SK-N-SH (cell line): ENCODE results near the gene KLHL33. TPM values are rescaled to one million over a fixed set of nuclear protein-coding genes. Genes with fewer than 3 reads are reported as not detected.
"Not testable (repeated sequence)": the region's sequence is repeated elsewhere in the genome, so short reads cannot be mapped to it uniquely, and the experiment has no call there.

Source experiments
- CTCF ChIA-PET: fragments of 300-600, 350-600 bp; formaldehyde crosslinking; extraction: SDS; loops from one replicate; lab custom pipeline; 2021; lab: Yijun Ruan, JAX
- POLR2A ChIA-PET: fragments of 350-600 bp; sonication (Branson Sonifier 250); formaldehyde crosslinking; extraction: SDS; loops from one replicate; lab custom pipeline; 2020; ENCODE audit warnings: antibody characterized with exemption, inconsistent platforms; lab: Yijun Ruan, JAX
- DNase-seq: peaks from one replicate; pipeline ENCODE4 v3.0.0; 2012
- H2AFZ ChIP-seq: fragments of 200-600 bp; sonication (generic); 2 replicates; pipeline ENCODE4 v1.8.1; 2016; ENCODE audit warnings: antibody characterized with exemption, mild to moderate bottlenecking, low read depth
- H3F3A ChIP-seq: fragments of 200-600 bp; sonication (generic); replicated peaks from 2 replicates; pipeline ENCODE3; 2016; ENCODE audit warnings: antibody characterized with exemption, mild to moderate bottlenecking; ENCODE audit not compliant: insufficient read depth
- H3K27ac ChIP-seq, 2 experiments: fragments of 200-500 bp in 1 of 2; fragments of 200-600 bp in 1 of 2; sonication (Bioruptor generic) in 1 of 2; sonication (generic), shearing (Covaris generic) in 1 of 2; 2 replicates each; pipeline versions ENCODE4 v1.5.1 to v1.6.1; 2014 to 2016; ENCODE audit warnings: low read depth in 2 of 2, inconsistent platforms in 1 of 2, low read length in 1 of 2, mild to moderate bottlenecking in 1 of 2, mixed read lengths in 1 of 2
- H3K27me3 ChIP-seq: fragments of 200-600 bp; sonication (generic), shearing (Covaris generic); 2 replicates; pipeline ENCODE4 v1.6.1; 2016; ENCODE audit warnings: mixed run types; ENCODE audit not compliant: insufficient read depth
- H3K36me3 ChIP-seq, 2 experiments: fragments of 200-500 bp in 1 of 2; fragments of 200-600 bp in 1 of 2; sonication (Bioruptor generic) in 1 of 2; sonication (generic) in 1 of 2; replicated peaks in 1 of 2; 2 replicates each; pipeline versions ENCODE3 to v1.5.1; 2014 to 2016; ENCODE audit warnings: low read length in 1 of 2, mild to moderate bottlenecking in 1 of 2; ENCODE audit not compliant: insufficient read depth in 2 of 2, control insufficient read depth in 1 of 2
- H3K4me1 ChIP-seq, 2 experiments: fragments of 200-500 bp in 1 of 2; fragments of 200-600 bp in 1 of 2; sonication (Bioruptor generic) in 1 of 2; sonication (generic), shearing (Covaris generic) in 1 of 2; 2 replicates each; pipeline versions ENCODE4 v1.5.1 to v1.6.1; 2014 to 2016; ENCODE audit warnings: low read depth in 1 of 2, low read length in 1 of 2, mixed run types in 1 of 2; ENCODE audit not compliant: insufficient read depth in 2 of 2, control insufficient read depth in 1 of 2
- H3K4me2 ChIP-seq: fragments of 200-600 bp; sonication (generic), shearing (Covaris generic); 2 replicates; pipeline ENCODE4 v1.6.1; 2017; ENCODE audit warnings: mixed run types
- H3K4me3 ChIP-seq, 2 experiments: fragments of 200-500 bp in 1 of 2; fragments of 200-600 bp in 1 of 2; sonication (Bioruptor generic) in 1 of 2; sonication (generic), shearing (Covaris generic) in 1 of 2; 2 replicates each; pipeline versions ENCODE4 v1.5.1 to v1.8.1; 2014 to 2016; ENCODE audit warnings: low read depth in 2 of 2, inconsistent platforms in 1 of 2, low read length in 1 of 2, mild to moderate bottlenecking in 1 of 2, mixed read lengths in 1 of 2, moderate library complexity in 1 of 2
- H3K79me2 ChIP-seq: fragments of 200-600 bp; sonication (generic); 2 replicates; pipeline ENCODE4 v1.8.1; 2017; ENCODE audit warnings: mild to moderate bottlenecking; ENCODE audit not compliant: insufficient read depth
- H3K9ac ChIP-seq: fragments of 200-600 bp; sonication (generic); 2 replicates; pipeline ENCODE4 v1.6.1; 2017; ENCODE audit warnings: mixed run types
- H3K9me2 ChIP-seq: fragments of 200-600 bp; sonication (generic); 2 replicates; pipeline ENCODE4 v1.6.1; 2017; ENCODE audit warnings: mixed run types
- H3K9me3 ChIP-seq: fragments of 200-600 bp; sonication (generic); 2 replicates; pipeline ENCODE4 v1.6.1; 2017; ENCODE audit warnings: mixed run types, mild to moderate bottlenecking, moderate library complexity
- H4K20me1 ChIP-seq: fragments of 200-600 bp; sonication (generic); 2 replicates; pipeline ENCODE4 v1.6.1; 2017; ENCODE audit warnings: mild to moderate bottlenecking, mixed run types; ENCODE audit not compliant: insufficient read depth
- FOXM1 ChIP-seq: IDR thresholded peaks from 2 replicates; pipeline ENCODE4 v1.4.0; 2012; ENCODE audit warnings: low read depth, mild to moderate bottlenecking
- GABPA ChIP-seq: IDR thresholded peaks from 2 replicates; pipeline ENCODE4 v1.4.0; 2012; ENCODE audit warnings: low read depth, mild to moderate bottlenecking
- GATA2 ChIP-seq: sonication (generic); formaldehyde crosslinking; IDR thresholded peaks from 2 replicates; pipeline ENCODE4 v1.5.0; 2020; ENCODE audit warnings: mild to moderate bottlenecking, missing genetic modification reagents
- MAX ChIP-seq: IDR thresholded peaks from 2 replicates; pipeline ENCODE4 v1.4.0; 2012; ENCODE audit warnings: low read depth
- POLR2AphosphoS5 ChIP-seq: IDR thresholded peaks from 2 replicates; pipeline ENCODE4 v1.6.1; 2012; ENCODE audit warnings: low read depth, low read length
- RFX5 ChIP-seq: IDR thresholded peaks from 2 replicates; pipeline ENCODE4 v1.6.1; 2012; ENCODE audit warnings: mild to moderate bottlenecking, improper control_type of control experiment, low read length
- RXRA ChIP-seq: IDR thresholded peaks from 2 replicates; pipeline ENCODE4 v1.4.0; 2012; ENCODE audit warnings: low read depth, mild to moderate bottlenecking, borderline replicate concordance
- SIN3A ChIP-seq: IDR thresholded peaks from 2 replicates; pipeline ENCODE4 v1.6.1; 2012; ENCODE audit warnings: low read depth, mild to moderate bottlenecking, low read length, moderate library complexity, borderline replicate concordance
- TAF1 ChIP-seq: IDR thresholded peaks from 2 replicates; pipeline ENCODE4 v1.6.1; 2012; ENCODE audit warnings: low read depth, mild to moderate bottlenecking, low read length, moderate library complexity, borderline replicate concordance
- YY1 ChIP-seq: IDR thresholded peaks from 2 replicates; pipeline ENCODE4 v1.4.0; 2012; ENCODE audit warnings: low read depth, mild to moderate bottlenecking
- ZBTB33 ChIP-seq: IDR thresholded peaks from 2 replicates; pipeline ENCODE4 v1.4.0; 2012; ENCODE audit warnings: low read depth, borderline replicate concordance
- WGBS: methylation state at CpG from one replicate; pipeline ENCODE4 v1.1.6; 2017; ENCODE audit warnings: low lambda C conversion rate; 5-methylcytosine and 5-hydroxymethylcytosine counted together
- polyA plus RNA-seq, 3 experiments: library from polyadenylated mRNA; depleted of rRNA; stranded (reverse); fragments of >200 nt; gene quantifications; 2 replicates each; pipeline ENCODE4 v1.2.3, GENCODE V29; 2012
- TF ChIP-seq, protein P1 (sequence below): fragments of 150-350 bp; IDR thresholded peaks from 2 replicates; pipeline ENCODE4 v1.6.1; 2016; ENCODE audit warnings: mild to moderate bottlenecking, low read depth, low read length

Gene KLHL33
- polyA plus RNA-seq, 1 of the 3 experiments (the other 2 are of a cell fraction) = not detected

DNA sequence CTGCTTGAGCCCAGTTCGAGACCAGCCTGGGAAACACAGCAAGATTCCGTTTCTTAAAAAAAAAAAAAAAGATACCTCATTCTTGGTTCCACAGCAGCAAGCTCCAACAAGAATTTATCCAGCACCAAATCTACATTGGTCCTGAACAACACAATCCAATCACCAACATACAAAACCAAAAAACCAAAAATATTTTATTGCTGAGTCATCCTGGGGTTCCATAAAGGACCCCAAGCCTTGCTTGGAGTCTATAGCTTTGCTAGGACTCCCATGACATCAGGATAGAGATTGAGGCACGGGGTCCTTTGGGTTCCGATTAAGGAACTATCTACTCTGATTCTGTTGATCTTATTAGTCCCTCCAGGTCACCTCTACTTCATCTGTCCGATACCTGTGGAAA lies 10.9 kb upstream of the KLHL33 start:
- Histone ChIP-seq H3K9ac (no peak overlapping the region), H4K20me1 (no peaks in the 10 kb centered on the region), H3K4me1 (no peaks in the 10 kb centered on the region), H3K27me3 (no peaks in the 10 kb centered on the region), H3K27ac (no peak overlapping the region), H3K4me3 (no peak overlapping the region), H3K9me2 (no peaks in the 10 kb centered on the region), H3K79me2 (no peaks in the 10 kb centered on the region), H3K36me3 (peaks cover 46 to 51% of the 10 kb centered on the region in 2 experiments), H3K9me3 (no peaks in the 10 kb centered on the region), H3K4me2 (no peak overlapping the region), H2AFZ (no peak overlapping the region), H3F3A (no peaks in the 10 kb centered on the region)
- WGBS = 93% methylated on average over 5 of the region's 5 CpGs
- ChIA-PET CTCF (no interaction called here), POLR2A (no interaction called here)
- TF ChIP-seq GABPA (no peak), GATA2 (CRISPR knock-in tag) (no peak), RXRA (no peak), POLR2AphosphoS5 (no peak), ZBTB33 (no peak), YY1 (no peak), MAX (no peak), RFX5 (no peak), TAF1 (no peak), FOXM1 (no peak), SIN3A (no peak)
- TF ChIP-seq, protein P1, sequence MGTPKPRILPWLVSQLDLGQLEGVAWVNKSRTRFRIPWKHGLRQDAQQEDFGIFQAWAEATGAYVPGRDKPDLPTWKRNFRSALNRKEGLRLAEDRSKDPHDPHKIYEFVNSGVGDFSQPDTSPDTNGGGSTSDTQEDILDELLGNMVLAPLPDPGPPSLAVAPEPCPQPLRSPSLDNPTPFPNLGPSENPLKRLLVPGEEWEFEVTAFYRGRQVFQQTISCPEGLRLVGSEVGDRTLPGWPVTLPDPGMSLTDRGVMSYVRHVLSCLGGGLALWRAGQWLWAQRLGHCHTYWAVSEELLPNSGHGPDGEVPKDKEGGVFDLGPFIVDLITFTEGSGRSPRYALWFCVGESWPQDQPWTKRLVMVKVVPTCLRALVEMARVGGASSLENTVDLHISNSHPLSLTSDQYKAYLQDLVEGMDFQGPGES = no peak
- DNase-seq = no peak

- H3F3A ChIP-seq, H3K4me1 ChIP-seq, H3K9me3 ChIP-seq, H3K27me3 ChIP-seq, DNase-seq, H4K20me1 ChIP-seq, H3K27ac ChIP-seq, H3K4me3 ChIP-seq, POLR2A ChIA-PET, H3K9me2 ChIP-seq, CTCF ChIA-PET, H2AFZ ChIP-seq, H3K4me2 ChIP-seq, H3K9ac ChIP-seq, H3K79me2 ChIP-seq: not testable (repeated sequence)
- WGBS = 78% methylated on average over 2 of the region's 4 CpGs
- peaks cover 26 to 34% of the 10 kb centered on the region in 2 experiments for H3K36me3 ChIP-seq
These were observed 7.7 kb upstream of the KLHL33 start for GRCh38 chr14:20443650-20444049.
